GM13976 (cell line): ENCODE data around the gene GPS1.

Experiments used
- DNase-seq: peaks from one replicate; pipeline ENCODE4 v3.0.0; 2012; ENCODE audit warnings: low spot score
- CTCF ChIP-seq: IDR thresholded peaks from 2 replicates; pipeline ENCODE4 v1.5.1; 2012; ENCODE audit warnings: borderline replicate concordance, mild to moderate bottlenecking; ENCODE audit not compliant: insufficient read depth; ENCODE audit errors: extremely low read depth, missing control alignments, control extremely low read depth
- in situ Hi-C: fragments of 300-500 bp; cut with MboI; formaldehyde crosslinking; loops from one replicate; pipeline ENCODE4 v1.12.0; 2022; ENCODE audit warnings: low sequenced_read_pairs, mixed read lengths, inconsistent platforms; ENCODE audit not compliant: unreplicated experiment

Gene GPS1

GRCh38 chr17:82100502-82101298 lies 49.0 kb downstream of the GPS1 start:
- in situ Hi-C loops, result no loop called here
- TF ChIP-seq CTCF, result no peak
- DNase-seq, result no peak

GRCh38 chr17:82101301-82101715 lies 49.6 kb downstream of the GPS1 start:
- no peak for TF ChIP-seq CTCF
- no peak for DNase-seq
- in situ Hi-C loops, result no loop called here

GRCh38 chr17:82101767-82102679 lies 50.3 kb downstream of the GPS1 start:
- no peak for DNase-seq
- in situ Hi-C loops, result no loop called here
- TF ChIP-seq CTCF, result no peak

GRCh38 chr17:82103553-82104451 lies 52.1 kb downstream of the GPS1 start:
- no peak for DNase-seq
- in situ Hi-C loops, result no loop called here
- TF ChIP-seq CTCF, result no peak

DNA sequence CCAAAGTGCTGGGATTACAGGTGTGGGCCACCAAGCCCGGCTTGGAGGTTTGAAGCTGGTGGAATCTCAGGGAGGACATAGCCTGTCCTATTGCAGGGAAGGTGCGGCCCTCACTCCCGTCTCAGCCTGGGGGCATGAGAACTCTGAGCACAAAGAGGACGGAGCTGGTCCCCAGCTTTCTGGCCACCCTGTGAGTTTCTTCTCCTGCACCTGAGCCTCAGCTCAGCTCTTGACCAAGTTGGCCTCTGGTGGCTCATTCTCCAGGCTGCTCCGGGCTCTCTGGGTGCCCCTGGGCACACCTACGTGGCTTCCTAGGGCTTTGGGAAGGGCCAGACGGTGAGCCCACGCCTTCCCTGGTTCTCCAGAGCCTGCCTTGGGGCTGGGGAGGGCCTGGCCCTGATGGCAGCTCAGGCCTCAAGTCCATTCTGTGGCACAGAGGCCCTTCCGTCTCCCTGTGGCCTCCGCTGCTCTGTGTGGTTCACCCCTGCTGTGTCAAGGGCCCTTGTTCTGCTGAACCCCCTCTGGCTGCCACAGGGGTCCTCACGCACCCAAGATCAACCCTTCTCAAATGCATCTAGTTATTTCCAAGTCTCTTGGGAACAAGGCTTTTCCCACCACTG lies 53.2 kb downstream of the GPS1 start:
- DNase-seq, result no peak
- in situ Hi-C loops, result no loop called here
- no peak for TF ChIP-seq CTCF
